SK-N-DZ (cell line): ENCODE measurements around the gene SPN. TPM values are rescaled to one million over a fixed set of nuclear protein-coding genes. Genes with fewer than 3 reads are reported as not detected.
"Not testable (repeated sequence)": the region's sequence is repeated elsewhere in the genome, so short reads cannot be mapped to it uniquely, and the experiment has no call there.

Source experiments
- DNase-seq: peaks from one replicate; pipeline ENCODE4 v3.0.0-alpha.2; 2015; ENCODE audit warnings: low spot score
- polyA plus RNA-seq, 2 experiments: library from polyadenylated mRNA; depleted of rRNA; stranded (reverse); fragments of >200 nt; gene quantifications; 2 replicates each; pipeline ENCODE4 v1.2.3, GENCODE V29; 2014

The SPN gene
- polyA plus RNA-seq (2014; cell fraction: cytosol; rRNA removed), result 1.1 and 1.8 TPM in 2 replicates
- 0.45 and 0.51 TPM in 2 replicates for polyA plus RNA-seq (2014; cell fraction: nucleus; rRNA removed)

DNA sequence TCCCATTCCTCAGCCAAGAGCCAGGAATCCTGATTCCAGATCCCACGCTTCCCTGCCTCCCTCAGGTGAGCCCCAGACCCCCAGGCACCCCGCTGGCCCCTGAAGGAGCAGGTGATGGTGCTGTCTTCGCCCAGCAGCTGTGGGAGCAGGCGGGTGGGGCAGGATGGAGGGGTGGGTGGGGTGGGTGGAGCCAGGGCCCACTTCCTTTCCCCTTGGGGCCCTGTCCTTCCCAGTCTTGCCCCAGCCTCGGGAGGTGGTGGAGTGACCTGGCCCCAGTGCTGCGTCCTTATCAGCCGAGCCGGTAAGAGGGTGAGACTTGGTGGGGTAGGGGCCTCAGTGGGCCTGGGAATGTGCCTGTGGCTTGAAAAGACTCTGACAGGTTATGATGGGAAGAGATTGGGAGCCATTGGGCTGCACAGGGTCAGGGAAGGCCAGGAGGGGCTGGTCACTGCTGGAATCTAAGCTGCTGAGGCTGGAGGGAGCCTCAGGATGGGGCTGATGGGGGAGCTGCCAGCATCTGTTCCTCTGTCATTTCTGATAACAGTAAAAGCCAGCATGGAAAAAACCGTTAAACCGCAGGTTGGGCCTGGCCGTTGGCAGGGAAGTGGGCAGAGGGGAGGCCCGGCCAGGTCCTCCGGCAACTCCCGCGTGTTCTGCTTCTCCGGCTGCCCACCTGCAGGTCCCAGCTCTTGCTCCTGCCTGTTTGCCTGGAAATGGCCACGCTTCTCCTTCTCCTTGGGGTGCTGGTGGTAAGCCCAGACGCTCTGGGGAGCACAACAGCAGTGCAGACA lies at the start of gene SPN:
TSS of gene SPN (plus strand) at position 232 of the 791 bp plus-strand sequence. CDS start at position 714, 482 bp downstream.
- no peak for DNase-seq

GRCh38 chr16:29613307-29614057 lies 49.6 kb upstream of the SPN start:
- peak; percentile 84 for DNase-seq

GRCh38 chr16:29614691-29615314 lies 48.2 kb upstream of the SPN start:
- DNase-seq, result not testable (repeated sequence)

DNA sequence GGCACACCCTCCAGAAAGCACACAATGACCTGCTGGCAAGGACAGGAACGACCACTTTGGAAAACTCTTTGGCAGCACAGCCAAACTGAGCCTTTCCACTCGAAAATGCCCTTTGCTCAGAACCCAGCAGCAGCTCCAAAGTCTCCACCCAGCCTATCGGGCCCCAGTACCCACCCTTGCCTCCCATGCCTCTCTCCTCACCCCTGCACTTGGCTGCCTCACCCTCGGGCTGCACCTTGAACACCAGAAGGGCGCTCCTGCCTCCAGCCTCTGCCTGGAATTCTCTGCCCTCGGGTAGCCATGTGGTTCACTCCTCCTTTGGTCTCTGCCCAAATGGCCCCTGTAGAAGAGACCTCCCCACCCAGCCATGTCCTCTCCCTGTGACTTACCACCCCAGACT lies 46.9 kb upstream of the SPN start:
- not testable (repeated sequence) for DNase-seq

GRCh38 chr16:29620591-29620990 lies 42.5 kb upstream of the SPN start:
- DNase-seq, result not testable (repeated sequence)

GRCh38 chr16:29622738-29623137 lies 40.3 kb upstream of the SPN start:
- not testable (repeated sequence) for DNase-seq

DNA sequence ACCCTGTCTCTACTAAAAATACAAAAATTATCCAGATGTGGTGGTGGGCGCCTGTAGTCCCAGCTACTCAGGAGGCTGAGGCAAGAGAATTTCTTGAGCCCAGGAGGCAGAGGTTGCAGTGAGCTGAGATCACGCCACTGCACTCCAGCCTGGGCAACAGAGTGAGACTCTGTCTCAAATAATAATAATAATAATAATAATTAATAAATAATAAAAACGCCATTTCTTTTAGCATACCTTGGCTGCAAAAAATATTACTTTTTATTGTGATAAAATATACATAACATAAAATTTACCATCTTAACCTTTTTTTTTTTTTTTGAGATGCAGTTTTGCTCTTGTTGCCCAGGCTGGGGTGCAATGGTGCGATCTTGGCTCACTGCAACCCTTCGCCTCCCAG lies 39.8 kb upstream of the SPN start:
- DNase-seq, result not testable (repeated sequence)

- DNase-seq, result not testable (repeated sequence)
Observed at GRCh38 chr16:29625114-29625513, 37.9 kb upstream of the SPN start.

DNA sequence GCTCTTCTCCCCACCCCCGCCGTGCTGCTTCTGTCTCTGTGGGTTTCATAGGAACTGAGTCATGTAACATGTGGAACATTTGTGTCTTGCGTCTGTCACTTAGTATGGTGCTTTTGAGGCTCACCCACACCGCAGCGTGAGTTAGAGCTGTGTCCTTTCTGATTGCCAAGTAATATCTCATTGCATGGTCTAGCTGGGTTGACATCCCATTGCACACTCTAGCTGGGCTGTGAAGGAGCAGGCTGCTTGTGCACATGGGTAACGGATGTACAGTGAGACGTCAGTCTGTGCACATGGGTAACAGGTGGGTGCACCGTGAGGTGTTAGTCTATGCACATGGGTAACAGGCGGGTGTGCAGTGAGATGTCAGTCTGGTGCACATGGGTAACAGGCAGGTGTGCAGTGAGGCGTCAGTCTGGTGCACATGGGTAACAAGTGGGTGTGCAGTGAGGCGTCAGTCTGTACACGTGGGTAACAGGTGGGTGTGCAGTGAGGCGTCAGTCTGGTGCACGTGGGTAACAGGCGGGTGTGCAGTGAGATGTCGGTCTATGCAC lies 36.2 kb upstream of the SPN start:
- not testable (repeated sequence) for DNase-seq

DNA sequence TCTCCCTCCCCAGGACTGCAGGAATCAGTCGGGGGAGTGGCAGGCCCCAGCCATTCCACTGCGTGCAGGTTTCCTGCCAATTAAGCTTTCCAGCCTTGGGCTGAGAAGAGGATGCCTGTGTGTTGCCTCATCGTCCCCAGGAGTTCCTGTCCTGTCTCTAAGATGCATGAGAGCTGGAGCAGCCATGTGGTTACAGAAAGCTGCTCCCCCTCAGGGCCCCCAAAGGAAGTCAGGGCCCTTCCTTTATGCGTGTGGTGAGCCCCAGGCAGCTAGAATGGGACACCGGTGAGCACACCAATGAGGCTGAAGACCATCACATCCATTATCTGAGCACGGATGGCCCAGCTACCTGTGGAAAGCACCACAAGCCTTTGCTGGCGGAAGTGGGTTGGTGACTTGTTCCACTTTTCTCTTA lies 35.4 kb upstream of the SPN start:
- DNase-seq, result not testable (repeated sequence)

DNA sequence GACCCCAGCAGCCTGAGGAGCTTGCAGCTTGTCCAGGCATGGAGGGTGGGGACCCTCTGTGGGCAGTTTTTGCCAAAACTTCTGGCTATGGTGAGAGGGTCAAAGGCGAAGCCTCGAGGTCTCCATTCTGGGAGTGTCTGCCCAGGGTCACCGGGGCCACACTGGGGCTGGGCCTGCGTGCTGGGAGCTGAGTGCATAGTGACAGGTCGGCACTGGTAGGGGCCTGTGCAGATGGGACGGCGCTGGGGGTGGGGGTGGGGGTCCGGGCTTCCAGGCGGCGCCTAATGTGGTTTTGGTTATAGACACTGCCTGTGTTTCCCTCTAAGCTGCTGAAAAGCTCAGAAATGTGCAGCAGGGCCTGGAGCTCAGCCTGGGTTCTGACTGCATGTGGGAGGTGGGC lies 34.3 kb upstream of the SPN start:
- not testable (repeated sequence) for DNase-seq

GRCh38 chr16:29629318-29629717 lies 33.7 kb upstream of the SPN start:
- not testable (repeated sequence) for DNase-seq

GRCh38 chr16:29631658-29632057 lies 31.4 kb upstream of the SPN start:
- not testable (repeated sequence) for DNase-seq

- DNase-seq, result not testable (repeated sequence)
Observed at GRCh38 chr16:29635902-29636301, 27.1 kb upstream of the SPN start.

GRCh38 chr16:29636368-29636767 lies 26.7 kb upstream of the SPN start:
- DNase-seq, result not testable (repeated sequence)

DNA sequence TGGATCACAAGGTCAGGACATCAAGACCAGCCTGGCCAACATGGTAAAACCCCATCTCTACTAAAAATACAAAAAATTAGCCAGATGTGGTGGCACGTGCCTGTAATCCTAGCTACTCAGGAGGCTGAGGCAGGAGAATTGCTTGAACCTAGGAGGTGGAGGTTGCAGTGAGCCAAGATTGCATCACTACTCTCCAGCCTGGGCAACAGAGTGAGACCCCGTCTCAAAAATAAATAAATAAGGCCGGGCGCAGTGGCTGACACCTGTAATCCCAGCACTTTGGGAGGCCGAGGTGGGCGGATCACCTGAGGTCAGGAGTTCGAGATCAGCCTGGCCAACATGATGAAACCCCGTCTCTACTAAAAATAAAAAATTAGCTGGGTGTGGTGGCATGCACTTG lies 24.3 kb upstream of the SPN start:
- not testable (repeated sequence) for DNase-seq

DNA sequence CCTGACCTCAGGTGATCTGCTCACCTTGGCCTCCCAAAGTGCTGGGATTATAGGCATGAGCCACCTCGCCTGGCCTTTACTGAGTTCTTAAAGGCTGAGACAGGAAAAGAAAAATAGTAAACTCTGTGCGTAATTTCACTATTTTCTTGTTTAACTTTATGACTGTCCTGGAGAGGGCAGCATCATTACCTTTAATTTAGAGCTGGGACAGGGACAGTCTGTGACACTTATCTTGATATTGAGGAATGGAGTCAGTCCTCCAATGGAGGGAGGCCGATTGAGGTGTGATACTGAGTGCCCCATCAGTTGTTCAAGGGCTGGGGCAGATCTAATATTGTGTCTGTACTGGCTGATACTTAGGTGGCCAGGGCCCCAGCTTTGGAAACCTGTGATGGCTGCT lies 21.5 kb upstream of the SPN start:
- DNase-seq, result no peak

GRCh38 chr16:29643596-29643995 lies 19.5 kb upstream of the SPN start:
- DNase-seq, result no peak

DNA sequence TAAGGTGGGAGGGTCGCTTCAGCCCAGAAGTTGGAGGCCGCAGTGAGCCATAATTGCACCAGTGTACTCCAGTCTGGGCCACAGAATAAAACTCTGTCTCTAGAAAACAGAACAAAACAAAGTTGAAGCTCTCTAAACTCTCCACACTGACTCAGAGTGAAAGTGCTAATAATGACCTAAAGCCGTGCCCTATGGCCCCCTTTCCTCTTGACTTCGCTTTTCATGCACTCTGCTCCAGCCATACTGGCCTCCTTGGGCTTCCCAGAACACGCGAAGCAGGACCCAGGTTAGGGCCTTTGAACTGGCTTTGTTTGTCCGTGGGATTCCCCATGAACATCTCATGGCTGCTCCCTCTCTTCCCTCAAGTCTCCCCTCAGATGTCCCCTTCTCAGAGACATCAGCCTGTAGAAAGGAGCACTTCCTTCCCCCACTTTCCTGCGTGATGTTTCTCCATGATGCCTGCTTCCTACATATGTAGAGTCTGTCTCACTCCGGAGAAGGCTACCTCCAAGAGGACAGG lies 18.6 kb upstream of the SPN start:
- no peak for DNase-seq

- no peak for DNase-seq
Observed at GRCh38 chr16:29644973-29645693, 17.9 kb upstream of the SPN start.

DNA sequence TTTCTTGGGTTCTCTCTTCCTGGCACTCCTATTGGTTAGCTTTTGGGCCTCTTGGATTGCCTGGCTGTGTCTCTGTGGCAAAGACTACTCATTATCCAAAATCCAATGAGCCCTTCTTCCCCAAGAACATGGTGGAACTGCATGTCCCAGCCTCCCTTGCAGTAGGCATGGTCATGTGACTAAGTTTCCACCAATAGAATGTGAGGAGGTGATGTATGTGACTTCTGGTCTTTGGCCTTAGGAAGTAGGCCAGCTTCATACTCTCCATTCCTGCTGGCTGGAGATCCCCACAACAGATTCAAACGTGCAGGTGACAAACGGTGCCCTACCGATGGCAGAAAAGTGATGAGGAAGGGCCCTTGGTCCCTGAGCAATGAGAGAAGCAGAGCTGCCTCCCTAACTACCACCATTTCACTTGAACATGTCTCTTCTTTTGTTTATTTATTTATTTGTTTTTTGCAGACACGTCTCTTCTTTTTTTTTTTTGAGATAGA lies 17.3 kb upstream of the SPN start:
- DNase-seq, result peak; percentile 81
